ENCODE data around the gene NAE1.

- TF ChIP-seq CTCF (IDR thresholded peaks at IDR 0.05) (no peak), POLR2A (IDR thresholded peaks at IDR 0.05) (no peak)
Measured at GRCh38 chr16:66832661-66833305, 2.0 kb upstream of the NAE1 start.

Data from right lobe of liver (tissue), 4 donors.